NCI-H2227 treated with DMSO at 0.1 percent for 48 hours (cell line): ENCODE data around the gene ST6GALNAC6.
A peak's percentile ranks its signal among the peaks of the same experiment; 100 is the strongest.

Experiments
- DNase-seq: peaks from one replicate; lab custom pipeline; 2025; lab: John Stamatoyannopoulos, UW

Gene ST6GALNAC6

DNA sequence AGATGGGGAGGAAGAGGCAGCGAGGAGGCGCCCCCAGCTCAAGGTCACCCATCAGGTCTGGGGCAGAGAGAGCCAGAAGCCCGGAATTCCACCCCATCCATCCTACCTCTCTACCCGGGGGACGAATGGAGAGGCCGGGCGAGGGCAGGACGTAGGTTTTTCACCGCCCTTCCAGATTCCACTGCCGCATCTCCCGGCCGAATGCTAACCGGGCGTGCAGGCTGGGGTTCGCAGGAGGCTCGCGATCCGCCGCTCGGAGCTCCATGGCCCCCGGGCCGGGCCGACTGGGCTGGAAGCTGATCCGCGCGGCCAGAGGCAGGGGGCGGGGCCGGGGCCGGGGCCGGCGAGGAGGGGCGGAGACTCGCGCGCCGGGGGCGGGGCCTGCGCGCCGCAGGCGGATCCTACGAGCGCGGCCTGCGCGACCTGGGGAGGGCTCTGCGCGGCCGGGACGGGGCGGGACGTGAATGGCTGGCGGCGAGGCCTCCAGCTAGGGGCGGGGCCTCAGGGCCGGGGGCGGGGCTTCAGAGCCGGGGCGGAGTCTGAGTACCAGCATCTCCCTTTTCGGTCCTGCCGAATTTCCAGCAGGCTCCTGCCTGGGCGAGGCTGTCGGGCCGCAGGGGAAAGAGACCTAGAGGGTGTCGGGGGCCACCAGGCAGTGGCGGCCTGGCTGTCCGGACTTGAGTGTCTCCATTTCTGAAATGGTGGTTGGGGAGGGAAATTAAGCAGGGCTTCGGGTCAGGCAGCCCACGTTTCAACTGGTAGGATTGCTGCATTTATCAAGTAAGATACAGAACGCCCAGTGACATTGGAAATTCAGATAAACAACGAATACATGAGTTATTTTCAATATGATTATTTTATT, 17.5 kb upstream of the ST6GALNAC6 start, which contains the start of gene ST6GALNAC4:
TSS of gene ST6GALNAC4 (minus strand) at position 322 of the 862 bp plus-strand sequence. CDS start 622 bp downstream, outside the sequence.
- DNase-seq = peak; percentile 65

DNA sequence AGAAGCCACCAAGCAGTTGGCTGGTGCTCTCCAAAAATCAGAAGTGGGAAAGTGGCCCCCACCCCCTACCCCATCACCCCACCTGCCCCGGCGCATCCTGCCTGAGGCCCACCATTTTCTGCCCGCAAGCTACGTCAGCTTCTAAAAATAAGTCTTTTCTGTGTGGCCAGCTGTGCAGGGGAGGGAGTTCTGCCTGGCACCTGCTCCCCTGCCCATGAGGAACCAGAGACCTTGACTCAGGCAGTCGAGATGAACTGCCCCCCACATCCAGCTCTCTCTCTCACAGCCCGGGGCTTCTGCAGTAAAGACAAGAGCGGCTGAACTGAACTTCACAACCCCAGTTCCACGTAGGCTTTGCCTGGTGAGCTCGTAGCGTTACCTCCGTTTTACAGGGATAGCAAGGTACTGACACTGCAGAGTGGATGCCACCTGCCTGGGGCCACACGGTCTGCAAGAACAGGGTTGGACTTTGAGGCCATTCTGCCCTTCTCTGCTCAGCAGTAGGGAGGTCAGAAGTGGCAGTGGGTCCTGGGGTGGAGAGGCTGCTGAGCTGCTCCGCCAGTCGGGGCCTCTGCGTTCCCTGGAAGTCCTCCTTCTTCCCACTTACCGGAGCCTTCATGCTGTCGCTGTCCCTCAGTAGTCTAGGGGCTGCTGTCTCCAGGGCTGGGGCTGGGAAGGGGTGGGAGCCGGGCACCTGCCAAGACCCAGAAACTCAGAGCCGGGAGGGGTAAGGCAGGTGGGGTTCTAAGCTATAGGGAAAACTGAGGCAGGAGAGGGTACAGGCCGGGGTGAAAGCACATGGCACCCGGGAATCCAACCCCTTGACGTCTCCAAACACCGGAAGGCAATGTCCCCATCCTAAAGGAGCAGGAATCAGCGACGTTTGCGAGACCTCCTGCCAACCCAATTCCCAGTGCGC, 16.7 kb upstream of the ST6GALNAC6 start:
- no peak for DNase-seq

DNA sequence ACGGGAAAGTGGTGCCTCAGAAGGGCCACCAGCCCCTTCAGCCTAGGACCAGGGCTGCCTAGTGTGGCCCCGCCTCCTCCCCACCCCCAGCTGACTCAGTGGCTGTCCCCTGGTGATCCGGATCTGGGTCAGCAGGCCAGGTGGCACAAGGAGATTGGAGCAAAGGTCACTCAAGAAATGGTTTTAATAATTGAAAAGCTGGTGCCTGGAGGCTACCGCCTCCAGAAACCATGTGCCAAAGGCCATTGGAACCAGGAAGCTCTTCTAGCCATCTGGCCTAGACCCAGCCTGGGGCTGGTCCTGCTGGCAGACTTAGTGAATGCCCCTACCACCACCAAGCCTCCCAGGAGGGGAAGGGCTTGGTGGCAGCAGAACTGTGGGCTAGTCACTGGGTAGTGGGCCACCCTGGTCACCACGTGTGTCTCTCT, 15.9 kb upstream of the ST6GALNAC6 start:
- no peak for DNase-seq

DNA sequence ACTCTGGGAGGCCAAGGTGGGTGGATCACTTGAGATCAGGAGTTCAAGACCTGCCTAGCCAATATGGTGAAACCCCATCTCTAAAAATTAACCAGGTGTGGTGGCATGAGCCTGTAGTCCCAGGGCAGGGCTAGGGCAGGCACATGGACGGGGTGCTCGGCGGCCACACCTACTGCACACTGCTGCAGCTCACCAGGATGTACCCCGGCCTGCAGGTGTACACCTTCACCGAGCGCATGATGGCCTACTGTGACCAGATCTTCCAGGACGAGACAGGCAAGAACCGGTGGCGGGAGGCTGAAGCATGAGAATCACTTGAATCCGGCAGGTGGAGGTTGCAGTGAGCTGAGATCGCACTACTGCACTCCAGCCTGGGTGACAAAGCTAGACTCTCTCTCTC, 14.3 kb upstream of the ST6GALNAC6 start:
- DNase-seq = no peak

DNA sequence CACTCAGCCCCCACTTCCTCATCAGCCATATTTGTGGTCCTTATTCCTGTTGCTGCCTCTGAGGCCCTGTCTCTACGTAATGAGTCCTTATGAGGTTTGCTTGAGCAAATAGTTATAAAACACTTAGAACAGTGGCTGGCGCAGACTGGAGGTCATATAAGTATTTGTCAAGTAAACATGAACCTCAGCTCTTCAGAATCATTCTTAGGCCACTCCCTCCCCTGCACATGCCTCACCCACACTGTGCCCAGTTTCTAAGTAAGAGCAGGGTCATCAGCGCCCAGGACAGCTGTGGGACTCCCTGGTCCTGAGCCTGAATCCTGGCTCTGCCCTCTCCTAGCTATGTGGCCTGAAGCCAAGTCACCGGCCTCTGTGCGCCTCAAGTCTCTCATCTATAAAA, 13.5 kb upstream of the ST6GALNAC6 start:
- DNase-seq = no peak

DNA sequence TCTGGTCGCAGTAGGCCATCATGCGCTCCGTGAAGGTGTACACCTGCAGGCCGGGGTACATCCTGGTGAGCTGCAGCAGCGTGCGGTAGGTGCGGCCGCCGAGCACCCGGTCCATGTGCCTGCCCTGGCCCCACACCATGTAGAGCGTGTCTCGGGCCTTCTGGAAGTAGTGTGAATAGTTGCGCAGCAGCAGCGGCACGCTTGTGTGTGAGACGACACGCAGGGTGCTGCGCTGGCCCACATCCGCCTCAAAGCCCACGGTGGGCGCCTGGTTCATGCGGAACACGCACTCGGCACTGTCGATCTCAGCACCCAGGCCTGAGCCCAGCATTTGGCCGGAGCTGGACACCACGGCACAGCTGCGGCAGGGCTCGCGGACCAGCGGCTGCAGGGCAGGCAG, 12.9 kb upstream of the ST6GALNAC6 start:
- no peak for DNase-seq

DNA sequence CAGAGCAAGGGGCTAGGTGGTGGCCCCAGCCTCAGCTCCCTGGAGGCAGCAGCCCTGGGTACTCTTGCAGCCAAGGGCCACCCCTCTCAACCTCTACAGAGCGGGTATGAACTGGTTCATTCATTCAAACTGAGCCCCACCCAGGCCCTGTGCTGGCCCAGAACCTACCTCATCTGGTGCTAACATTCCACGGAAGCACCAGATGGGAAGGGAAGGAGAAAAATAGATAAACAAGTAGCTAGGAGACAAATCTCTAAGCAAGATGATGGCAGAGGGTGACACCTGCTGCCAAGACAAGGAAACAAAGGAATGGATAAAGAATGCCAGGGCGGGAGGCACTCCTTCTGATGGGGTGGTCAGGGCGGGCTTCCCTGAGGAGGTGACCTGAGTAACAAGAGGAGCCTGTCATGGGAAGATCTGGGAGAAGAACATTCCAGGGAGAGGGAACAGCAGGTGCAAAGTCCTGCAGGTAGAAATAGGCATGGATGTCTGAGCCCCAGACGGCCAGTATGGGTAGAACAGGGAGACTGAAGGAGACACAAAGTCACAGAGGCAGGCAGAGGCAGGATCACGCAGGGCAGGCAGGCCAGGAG, 11.3 kb upstream of the ST6GALNAC6 start:
- DNase-seq = peak; percentile 6

DNA sequence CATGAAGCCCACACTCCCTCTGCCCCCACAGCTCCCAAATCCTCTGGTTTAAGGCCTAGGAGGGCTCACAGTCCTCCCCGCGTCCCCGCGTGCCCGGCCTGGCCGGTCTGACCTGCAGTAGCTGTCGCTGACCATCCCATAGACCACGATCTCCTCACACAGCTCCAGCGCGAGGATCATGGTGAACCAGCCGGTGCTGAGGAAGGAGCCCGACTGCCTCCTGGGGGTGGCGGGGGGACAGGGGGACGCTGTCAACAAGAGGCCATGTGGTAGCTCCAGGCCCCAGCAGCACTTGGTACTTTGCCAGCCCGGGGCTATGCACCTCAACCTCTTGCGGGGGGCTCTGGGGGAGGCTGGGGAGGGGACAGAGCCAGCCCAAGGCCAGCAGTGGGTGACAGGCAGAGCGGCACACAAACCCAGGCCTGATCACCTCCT, 10.5 kb upstream of the ST6GALNAC6 start:
- DNase-seq = no peak

DNA sequence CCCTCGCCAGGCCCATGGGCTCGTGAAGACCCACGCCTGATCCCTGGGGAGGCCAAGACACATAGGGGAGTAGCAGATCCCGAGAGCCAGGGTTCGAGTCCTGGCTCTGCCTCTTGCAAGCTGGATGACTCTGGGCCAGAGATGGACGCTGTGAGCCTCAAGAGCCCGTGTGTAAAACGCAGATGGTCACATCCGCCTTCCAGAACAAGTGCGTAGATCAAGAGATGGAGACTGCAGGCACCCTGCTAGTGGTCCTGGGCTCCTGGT, 9.2 kb upstream of the ST6GALNAC6 start:
- DNase-seq = no peak

DNA sequence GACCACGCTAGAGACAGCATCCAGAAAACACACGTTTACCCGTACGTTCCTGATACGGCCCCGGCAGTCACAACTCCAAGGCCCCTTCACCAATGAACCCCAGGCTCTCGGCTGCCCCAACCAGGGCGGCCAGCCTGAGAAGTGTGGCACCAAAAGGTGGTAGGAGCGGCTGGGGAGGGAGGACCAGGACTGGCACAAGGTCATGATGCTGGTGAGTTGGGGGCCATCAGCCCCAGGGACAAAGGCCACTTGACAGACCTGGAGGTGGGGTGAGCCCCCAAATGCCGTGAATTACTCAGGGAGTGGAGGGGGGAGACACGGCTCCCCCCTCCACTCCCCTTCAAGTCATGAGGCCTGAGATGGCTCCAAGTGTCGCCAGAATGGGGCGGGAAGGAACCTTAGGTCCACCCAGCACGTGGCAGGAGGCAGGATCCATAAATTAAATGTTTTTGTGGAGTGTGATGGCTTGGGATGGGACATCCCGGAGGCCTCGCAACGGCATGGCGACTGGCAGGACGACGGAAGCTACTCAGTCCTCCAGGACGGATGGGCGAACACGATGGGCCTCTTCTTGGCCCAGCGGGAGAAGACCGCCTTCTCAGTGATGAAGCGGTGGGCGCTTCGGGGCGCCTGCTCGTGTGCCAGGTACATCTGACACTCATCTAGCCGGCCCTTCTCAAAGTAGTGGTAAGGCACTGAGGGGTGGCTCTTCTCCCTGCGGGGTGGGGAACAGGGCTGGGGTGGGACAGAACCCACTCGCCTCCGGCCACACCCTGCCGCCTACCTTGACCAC, 8.7 kb upstream of the ST6GALNAC6 start:
- DNase-seq = no peak

DNA sequence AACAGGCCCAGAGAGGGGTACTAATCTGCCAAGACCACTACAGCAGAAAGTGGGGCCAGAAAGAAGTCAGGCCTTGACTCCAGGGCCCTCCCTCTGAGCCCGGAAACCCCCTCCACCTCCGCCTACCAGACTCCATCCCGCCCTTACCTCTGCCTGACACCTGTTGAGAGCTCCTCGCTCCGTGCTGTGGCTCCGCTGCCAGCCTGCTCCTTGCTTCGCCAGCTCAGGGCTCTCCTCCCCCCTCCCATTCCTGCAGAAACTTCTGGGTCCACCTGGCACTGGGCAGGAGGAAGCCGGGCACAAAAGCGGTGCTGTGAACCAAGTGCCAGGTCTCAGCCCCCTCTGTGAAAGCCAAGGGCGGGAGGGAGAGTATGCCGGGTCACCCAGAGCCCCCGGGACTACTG, 6.4 kb upstream of the ST6GALNAC6 start:
- DNase-seq = no peak

DNA sequence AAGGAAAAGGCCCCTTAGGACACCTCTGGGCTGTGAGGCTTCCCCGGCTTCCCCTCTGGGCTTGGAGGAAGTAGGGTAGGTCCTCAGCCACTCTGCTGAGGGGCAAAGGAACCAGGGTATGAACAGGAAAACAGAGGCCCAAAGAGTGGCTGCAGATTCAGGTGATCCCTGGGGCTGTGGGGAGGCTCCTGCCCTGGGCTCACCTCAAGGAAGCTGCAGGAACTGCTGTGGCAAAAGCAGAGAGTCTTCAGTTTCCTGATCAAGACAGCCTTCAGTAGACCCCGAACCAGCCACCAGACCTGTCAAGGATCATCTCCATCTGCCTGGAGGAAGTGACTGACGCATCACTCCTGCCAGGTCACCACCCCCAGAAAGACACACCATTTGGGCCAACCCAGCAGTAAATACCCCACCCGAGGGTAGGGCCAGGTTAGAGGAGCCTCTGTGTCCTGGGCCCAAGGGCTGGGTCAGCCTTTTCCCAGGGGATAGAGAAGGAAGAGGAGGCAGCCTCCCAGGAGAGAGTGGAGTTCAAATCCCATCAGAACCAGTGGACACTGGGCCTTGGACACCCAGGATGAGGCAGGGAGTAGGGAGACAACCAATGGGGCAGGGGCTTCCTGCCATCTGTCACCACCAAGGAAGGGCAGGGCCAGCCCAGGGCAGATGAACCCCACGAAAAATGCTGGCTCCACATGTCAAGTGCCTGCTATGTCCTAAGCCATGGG, 5.8 kb upstream of the ST6GALNAC6 start:
- no peak for DNase-seq

DNA sequence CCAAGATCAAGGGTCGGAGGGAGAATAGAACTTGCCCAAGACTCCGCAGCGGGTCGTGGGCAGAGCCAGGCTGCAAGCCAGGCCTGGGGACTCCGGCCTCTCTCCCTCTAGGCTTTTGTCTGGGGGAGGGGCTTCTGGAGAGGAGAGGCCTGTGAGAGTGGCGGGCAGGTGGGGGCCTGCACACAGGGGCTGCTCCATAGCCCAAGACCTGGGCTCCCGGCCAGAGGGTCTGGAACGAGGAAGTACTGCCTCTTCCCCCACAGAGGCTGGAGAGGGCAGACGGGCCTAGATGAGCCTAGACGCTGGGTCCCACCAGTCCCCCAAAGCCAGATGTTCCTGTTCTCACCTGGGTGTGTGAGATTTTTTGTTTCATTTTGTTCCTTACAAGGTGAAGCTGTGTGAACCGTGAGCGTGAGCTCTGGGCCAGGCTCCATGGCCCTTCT, 5.2 kb upstream of the ST6GALNAC6 start:
- no peak for DNase-seq

DNA sequence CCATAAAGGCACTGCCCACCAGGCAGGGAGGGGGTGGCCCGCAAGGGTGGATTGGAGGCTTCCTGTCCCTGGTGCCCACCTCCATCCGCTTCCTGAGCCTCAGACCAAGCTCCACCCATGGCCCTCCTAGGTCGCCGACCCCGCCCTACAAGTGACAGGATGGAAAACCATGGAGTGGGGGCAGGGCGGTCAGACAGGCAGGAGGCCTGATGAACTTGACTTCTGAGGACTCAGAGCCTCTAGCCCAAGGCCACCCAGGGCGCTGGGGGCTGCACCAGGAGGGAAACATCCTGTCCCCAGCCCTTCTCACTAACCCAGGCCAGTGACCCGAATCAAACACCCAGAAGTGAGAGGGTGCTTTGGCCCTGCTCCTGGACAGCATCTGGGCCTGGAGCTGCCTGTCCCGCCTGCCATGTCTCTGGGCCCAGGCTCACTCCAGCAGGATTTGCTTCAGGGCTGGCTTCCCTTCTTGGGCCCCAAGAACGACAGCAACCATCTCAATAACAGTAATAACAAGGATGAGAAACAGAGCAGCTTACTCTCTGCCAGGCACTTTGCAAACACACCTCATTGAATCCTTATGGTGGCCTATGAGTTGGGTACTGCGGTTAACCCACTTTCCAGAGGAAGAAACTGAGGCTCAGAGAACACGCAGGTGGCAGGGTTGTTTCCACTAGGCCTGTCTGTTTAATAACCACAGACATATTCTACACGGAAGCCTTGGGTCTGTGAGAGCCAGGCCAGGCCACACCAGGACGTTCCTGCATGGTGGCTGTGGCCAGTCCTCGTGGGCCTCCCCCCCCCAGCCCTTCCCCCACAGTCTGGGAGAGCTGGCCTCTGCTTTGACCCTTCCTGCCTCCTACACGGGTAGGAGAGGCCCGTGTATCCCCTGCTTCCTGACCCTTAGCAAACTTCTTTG, 4.4 kb upstream of the ST6GALNAC6 start:
- no peak for DNase-seq

DNA sequence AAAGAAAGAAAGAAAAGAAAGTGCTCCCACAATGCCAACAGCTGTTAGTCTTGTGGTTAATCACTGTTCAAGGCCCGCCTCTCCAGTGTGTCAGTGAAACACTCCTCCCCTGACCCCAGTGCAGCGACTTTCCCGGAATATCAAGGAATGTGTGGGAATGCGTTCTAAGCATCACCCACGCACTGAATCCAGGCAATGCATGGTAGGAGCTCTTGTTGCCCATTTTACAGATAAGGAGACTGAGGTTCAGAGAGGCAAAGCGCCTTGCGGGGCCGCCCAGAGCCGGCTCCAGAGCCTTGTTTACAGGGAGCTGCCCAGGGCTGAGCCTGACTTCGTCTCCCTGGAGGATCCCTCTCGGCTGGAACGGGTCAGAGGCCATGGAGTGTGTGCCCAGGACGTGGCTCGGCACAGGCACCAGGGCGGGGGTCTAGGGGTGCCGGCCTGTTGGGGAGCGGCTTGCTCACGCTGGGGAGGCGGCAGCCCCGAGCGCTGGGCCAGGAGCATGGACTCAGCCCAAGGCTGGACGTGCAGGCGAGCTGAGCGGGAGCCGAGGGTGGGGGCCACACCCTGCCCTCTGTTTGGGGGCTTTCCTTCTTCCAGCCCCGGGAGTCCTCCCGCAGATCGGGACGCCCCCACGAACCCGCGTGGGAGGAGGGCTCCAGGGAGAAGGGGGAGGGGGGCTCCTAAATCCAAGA, 823 bp downstream of the ST6GALNAC6 start:
- no peak for DNase-seq

DNA sequence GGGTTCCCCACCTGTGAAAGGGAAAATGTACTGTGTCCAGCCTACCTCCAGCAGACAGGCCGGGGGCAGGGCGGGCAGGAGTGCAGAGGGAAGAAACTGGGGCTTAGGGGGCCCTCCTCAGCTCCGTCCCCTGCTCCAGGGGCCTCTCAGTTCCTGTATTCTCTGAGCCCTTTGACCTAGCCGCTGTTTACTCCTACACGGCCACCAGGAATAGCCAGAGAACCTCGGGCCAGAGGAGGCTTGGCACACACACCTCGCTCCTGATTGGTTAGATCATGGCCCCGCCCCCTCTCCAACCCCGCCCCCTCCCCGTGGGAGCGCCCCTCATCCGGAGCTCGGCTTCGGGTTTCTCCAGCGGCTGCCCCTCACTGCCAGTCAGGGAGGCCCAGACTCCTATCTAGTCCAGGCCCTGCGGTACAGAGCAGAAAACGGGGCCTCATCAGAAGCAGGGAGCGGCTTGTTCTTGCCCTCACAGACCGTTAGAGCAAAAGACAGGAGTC, 2.2 kb downstream of the ST6GALNAC6 start:
- no peak for DNase-seq

DNA sequence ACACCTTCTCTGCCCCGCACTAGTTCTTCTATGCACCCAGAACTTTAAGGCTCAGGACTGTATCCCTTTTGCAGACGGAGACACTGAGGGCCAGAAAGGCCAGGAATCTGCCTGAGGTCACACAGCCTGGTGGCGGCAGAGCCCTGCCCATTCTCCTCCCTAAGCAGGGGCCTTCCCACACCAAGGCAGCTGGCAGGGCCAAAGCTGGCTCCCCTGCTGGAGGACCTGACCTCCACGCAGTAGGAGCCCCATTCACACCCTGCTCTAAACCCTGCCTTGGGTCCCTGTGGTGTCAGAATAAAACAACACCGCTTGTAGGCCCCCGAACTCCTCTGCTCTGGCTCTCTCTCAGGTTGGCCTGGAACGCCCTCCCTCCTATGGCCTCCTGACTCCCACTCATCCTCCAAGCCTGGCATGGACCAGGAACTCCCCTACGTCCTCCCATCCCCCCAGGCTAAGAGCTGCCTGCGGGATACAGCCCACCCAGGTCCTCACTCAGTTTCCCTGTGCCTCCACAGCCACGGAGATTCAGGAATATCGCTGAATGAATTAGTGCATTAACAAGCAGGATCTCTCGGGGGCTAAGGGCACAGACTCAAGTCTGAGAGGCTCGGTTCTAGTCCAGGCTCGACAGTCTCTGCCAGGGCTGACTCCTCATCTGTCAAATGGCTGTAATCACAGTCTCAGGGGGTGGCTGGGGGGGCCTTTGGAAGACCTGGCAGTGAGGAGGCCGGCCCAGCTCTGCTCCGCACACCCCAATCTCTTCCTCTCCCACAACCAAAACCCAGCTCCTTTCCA, 2.8 kb downstream of the ST6GALNAC6 start:
- no peak for DNase-seq

DNA sequence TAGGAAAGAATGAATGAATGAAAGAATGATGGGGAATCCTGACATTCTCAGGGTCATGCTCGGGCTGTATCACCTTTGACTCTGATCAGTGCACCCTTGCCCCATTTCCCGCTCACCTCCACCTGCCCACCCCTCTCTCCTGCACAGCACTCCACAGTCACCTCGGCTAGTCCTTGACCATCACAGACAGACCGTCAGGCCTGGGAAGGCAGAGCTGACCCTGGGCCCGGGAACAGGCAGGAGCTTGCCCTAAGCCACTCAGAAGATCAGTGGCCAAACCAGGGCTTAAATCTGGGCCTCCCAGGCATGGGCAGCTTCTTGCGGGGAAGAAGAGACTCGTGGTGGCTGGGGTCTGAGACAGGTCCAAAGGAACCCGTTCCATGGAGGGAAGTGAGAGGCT, 3.6 kb downstream of the ST6GALNAC6 start:
- DNase-seq = no peak
